ENCODE data around the gene ARHGEF38.

ARHGEF38 gene

DNA sequence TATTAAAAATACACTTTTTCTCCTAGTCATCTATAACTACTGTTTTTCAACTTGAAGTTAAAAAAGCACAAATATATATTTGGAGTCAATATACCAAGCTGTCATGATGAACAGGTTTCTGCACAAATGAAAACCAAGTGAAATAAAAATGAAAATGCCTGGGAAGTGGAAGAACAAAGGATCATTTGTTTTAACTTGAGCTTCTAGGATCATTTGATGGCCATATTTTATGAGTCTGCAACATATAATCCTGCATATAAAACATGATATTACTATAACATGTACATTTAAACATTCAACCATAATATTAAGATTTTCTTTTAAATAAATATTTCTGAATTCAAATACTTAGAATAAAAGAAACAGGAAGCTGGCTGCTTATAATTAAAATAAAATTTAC is 8.5 kb upstream of the ARHGEF38 start:
- DNase-seq (ENCODE audit: low read depth) = no peak
- TF ChIP-seq, protein P1, sequence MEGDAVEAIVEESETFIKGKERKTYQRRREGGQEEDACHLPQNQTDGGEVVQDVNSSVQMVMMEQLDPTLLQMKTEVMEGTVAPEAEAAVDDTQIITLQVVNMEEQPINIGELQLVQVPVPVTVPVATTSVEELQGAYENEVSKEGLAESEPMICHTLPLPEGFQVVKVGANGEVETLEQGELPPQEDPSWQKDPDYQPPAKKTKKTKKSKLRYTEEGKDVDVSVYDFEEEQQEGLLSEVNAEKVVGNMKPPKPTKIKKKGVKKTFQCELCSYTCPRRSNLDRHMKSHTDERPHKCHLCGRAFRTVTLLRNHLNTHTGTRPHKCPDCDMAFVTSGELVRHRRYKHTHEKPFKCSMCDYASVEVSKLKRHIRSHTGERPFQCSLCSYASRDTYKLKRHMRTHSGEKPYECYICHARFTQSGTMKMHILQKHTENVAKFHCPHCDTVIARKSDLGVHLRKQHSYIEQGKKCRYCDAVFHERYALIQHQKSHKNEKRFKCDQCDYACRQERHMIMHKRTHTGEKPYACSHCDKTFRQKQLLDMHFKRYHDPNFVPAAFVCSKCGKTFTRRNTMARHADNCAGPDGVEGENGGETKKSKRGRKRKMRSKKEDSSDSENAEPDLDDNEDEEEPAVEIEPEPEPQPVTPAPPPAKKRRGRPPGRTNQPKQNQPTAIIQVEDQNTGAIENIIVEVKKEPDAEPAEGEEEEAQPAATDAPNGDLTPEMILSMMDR (conservative IDR thresholded peaks at IDR 0.05; ENCODE audit: low read depth, low read length) = no peak

DNA sequence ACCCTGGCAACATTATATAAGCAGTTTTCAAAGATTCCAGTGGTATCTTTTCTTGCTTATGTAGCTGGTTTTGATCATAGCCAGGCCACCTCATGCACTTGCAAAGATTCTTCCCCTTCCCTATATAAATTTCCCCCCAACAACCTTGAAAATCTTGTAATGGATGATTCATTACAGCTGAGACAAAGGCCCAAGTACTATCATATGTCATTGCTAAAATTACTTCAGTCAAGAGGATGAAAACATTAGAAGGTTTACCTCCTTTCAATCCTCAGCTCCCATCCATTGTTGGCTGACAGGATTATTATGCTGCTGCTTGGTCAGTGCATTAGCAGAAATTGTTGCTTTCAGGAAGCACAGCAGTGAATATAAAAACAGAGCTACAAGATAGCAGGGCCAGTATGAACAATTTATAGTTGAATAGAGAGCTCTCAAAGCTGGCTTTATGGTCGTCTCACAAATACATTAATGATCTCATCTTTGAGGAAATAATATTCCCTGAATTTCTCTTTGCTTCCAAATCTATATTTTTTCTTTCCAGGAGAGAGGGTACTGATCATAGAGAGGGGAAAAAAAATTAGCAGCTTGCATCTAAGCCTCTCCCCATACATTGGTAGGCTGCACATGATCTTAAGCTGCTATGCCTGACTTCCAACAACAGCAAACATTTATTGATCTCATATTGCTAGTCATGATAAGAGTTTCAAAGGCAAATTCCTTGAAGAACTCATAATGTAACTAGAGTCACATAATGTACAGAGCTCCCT is 7.7 kb upstream of the ARHGEF38 start:
- no peak for DNase-seq (ENCODE audit: low read depth)
- H3K4me3 ChIP-seq (ENCODE audit: low read depth, low read length) = no peak overlapping the region
- TF ChIP-seq, protein P1 (conservative IDR thresholded peaks at IDR 0.05; ENCODE audit: low read depth, low read length) = no peak

More for the DNA sequence above, 8.5 kb upstream of the ARHGEF38 start:
- no peak overlapping the region for H3K4me3 ChIP-seq (ENCODE audit: low read depth, low read length)

DNA sequence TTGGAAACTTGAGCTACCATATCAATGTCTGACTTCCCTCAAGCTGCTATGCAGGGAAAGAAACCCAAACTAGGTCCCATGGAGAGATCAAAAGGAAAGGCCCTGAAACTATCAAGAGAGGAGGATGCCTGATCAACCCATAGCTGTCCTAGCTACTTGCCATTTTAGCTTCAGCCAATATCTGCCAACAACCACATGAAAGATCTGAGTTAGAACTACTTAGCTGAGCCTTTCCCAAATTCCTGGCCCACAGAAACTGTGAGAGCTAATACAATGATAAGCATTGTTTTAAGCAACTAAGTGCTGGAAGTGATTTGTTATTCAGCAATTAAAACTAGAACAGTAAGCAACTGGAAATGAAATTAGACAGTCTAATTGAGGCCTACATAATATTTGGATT is 6.3 kb upstream of the ARHGEF38 start:
- DNase-seq (ENCODE audit: low read depth) = no peak
- TF ChIP-seq, protein P1 (conservative IDR thresholded peaks at IDR 0.05; ENCODE audit: low read depth, low read length) = no peak
- H3K4me3 ChIP-seq (ENCODE audit: low read depth, low read length) = no peak overlapping the region

DNA sequence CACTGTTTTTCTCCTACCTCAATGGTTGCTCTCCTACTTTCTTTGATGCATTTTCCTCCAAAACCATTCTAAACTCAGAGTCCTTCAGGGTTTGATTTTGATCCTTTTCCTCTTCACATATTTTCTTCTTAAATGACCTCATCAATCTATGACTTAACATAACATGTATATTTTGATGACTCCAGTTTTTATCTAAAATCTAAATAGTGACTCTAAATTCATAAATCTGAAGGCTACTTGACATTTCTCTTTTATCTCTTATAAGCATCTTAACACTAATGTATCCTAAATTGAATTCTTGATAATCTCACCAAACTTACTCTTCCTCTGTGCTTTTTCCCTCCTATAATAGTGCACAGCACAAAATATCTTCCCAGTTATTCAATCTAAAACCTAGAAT is 4.7 kb upstream of the ARHGEF38 start:
- TF ChIP-seq, protein P1 (conservative IDR thresholded peaks at IDR 0.05; ENCODE audit: low read depth, low read length) = no peak
- no peak overlapping the region for H3K4me3 ChIP-seq (ENCODE audit: low read depth, low read length)
- no peak for DNase-seq (ENCODE audit: low read depth)

DNA sequence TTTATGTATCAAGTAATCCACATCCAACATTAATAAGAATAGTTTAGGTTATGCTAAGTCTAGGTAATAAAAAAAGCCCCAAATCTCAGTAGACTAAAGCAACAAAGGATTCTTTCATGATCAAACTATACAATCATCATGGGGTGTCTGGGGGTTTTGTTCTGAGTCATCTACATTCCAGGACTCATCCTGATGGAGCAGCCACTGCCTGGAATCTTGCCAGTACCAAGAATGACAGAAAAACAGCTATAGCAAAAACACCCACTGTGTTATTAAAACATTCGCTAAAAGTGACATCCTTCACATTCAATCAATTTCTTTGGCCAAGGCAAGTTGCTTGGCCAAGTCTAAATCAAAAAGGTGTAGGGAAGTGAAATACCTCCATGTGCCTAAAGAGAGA is 3.9 kb upstream of the ARHGEF38 start:
- H3K4me3 ChIP-seq (ENCODE audit: low read depth, low read length) = no peak overlapping the region
- DNase-seq (ENCODE audit: low read depth) = peak; percentile 13
- TF ChIP-seq, protein P1 (conservative IDR thresholded peaks at IDR 0.05; ENCODE audit: low read depth, low read length) = no peak

DNA sequence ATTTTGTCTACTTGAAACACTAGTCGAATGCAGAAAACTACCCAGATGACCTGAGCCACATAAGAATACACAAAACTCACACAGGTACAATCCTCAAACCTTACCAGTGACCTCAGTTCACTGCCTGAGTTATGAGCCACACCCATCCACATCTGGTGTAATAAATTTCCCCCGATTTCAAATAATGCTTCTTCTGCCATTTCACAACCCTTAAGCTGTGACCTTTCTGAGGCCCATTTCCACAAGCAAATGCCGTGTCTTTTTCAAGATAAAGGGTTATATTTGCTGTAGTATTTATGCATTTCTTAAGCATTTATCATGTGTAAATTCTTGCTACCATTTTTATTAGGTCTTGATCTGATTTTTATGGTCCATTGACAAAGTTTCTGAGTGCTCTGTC is 1.8 kb upstream of the ARHGEF38 start:
- H3K4me3 ChIP-seq (ENCODE audit: low read depth, low read length) = no peak overlapping the region
- DNase-seq (ENCODE audit: low read depth) = no peak
- TF ChIP-seq, protein P1 (conservative IDR thresholded peaks at IDR 0.05; ENCODE audit: low read depth, low read length) = no peak

DNA sequence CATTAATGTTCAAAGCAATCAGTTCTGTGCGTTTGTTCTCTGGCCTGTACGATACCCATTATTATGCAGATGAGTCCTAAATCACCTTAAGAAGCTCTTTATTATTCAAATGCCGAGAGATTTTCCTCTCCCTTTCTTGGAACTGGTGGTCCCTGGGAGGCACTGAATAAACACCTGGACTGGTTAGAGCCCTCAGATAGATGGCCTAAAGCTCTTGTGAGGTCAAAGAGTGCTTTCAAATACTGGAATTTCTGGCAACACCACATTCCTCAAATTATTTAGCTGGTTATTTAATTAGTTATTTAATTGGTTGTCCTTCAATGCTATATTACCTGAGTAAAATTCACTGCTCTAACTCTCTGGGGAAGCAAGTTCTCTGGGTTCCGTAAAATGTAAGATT is 3.0 kb downstream of the ARHGEF38 start:
- TF ChIP-seq, protein P1 (conservative IDR thresholded peaks at IDR 0.05; ENCODE audit: low read depth, low read length) = no peak
- no peak overlapping the region for H3K4me3 ChIP-seq (ENCODE audit: low read depth, low read length)
- no peak for DNase-seq (ENCODE audit: low read depth)
